ENCODE measurements around the gene EAF1. TPM values are rescaled to one million over a fixed set of nuclear protein-coding genes. Genes with fewer than 3 reads are reported as not detected.

EAF1 gene
- total RNA-seq, 4 donors from 2014 or later, result 18.5 to 33.4 (median 21.6) TPM

- no peak for TF ChIP-seq CTCF (IDR thresholded peaks at IDR 0.05; ENCODE audit: low read depth)
These were observed 52.2 kb downstream of the EAF1 start for GRCh38 chr3:15479400-15480224.

GRCh38 chr3:15486020-15486419 lies 58.6 kb downstream of the EAF1 start:
- TF ChIP-seq CTCF (IDR thresholded peaks at IDR 0.05; ENCODE audit: low read depth), result no peak

- TF ChIP-seq CTCF (IDR thresholded peaks at IDR 0.05; ENCODE audit: low read depth), result no peak
These were observed 59.6 kb downstream of the EAF1 start for GRCh38 chr3:15486979-15487378.

GRCh38 chr3:15488002-15488401 lies 60.6 kb downstream of the EAF1 start:
- TF ChIP-seq CTCF (IDR thresholded peaks at IDR 0.05; ENCODE audit: low read depth), result no peak

GRCh38 chr3:15490158-15490557 lies 62.8 kb downstream of the EAF1 start:
- TF ChIP-seq CTCF (IDR thresholded peaks at IDR 0.05; ENCODE audit: low read depth), result no peak

GRCh38 chr3:15491143-15491542 lies 63.7 kb downstream of the EAF1 start:
- TF ChIP-seq CTCF (IDR thresholded peaks at IDR 0.05; ENCODE audit: low read depth), result no peak

Small RNAs within 50 kb of the gene (small RNA-seq; reads per million reads assigned to genes)
- gene RNU6-1024P, result not detected

Other genes with a start within 250 kb of the EAF1 start
- gene CAPN7, start 221.4 kb upstream of the EAF1 start, total RNA-seq, result 10 to 100 TPM; 69.1 to 79.5 (median 77.4) TPM
- 10 to 100 TPM; 67.5 to 90.6 (median 83.7) TPM for gene SH3BP5, start 95.0 kb upstream of the EAF1 start, total RNA-seq
- gene METTL6, start 54 bp upstream of the EAF1 start, total RNA-seq, result 10 to 100 TPM in 3 of 4 donors, 1 to 10 TPM in 1; 6.0 to 15.8 (median 13.1) TPM
- 1 to 10 TPM; 2.0 to 5.1 (median 3.5) TPM for gene COLQ, start 94.1 kb downstream of the EAF1 start, total RNA-seq
- gene HACL1, start 174.0 kb downstream of the EAF1 start, total RNA-seq, result 10 to 100 TPM; 27.1 to 45.8 (median 37.5) TPM
- 10 to 100 TPM; 44.3 to 87.6 (median 58.7) TPM for gene BTD, start 174.1 kb downstream of the EAF1 start, total RNA-seq

Measured in subcutaneous adipose tissue (tissue), 4 donors.